H1 (cell line): ENCODE results near the gene NDUFV1. TPM values are rescaled to one million over a fixed set of nuclear protein-coding genes. Genes with fewer than 3 reads are reported as not detected.
"Not testable (repeated sequence)": the region's sequence is repeated elsewhere in the genome, so short reads cannot be mapped to it uniquely, and the experiment has no call there.

Experiments
- CTCF ChIA-PET: fragments of 300-600 bp; sonication (Branson Sonifier 250); formaldehyde crosslinking; loops from one replicate; lab custom pipeline; 2021; ENCODE audit not compliant: partially characterized antibody; lab: Charles Lee
- POLR2A ChIA-PET: fragments of 300-600 bp; sonication (Branson Sonifier 250); formaldehyde crosslinking; loops from one replicate; lab custom pipeline; 2021; ENCODE audit warnings: inconsistent platforms; ENCODE audit not compliant: partially characterized antibody; lab: Charles Lee
- DNase-seq, 2 experiments: peaks; one replicate each; pipeline versions ENCODE4 v3.0.0 to v3.0.0-alpha.2; 2010 to 2022; ENCODE audit warnings: low spot score in 2 of 2, low read depth in 1 of 2, mixed read lengths in 1 of 2
- FAIRE-seq: peaks from 2 replicates; lab custom pipeline; 2011; peaks lifted over from hg19 to GRCh38; lab: Jason Lieb, UNC
- H2AFZ ChIP-seq: 2 replicates; pipeline ENCODE4 v1.8.1; 2012; ENCODE audit warnings: low read length, inconsistent platforms
- H2AK5ac ChIP-seq: 2 replicates; pipeline ENCODE4 v1.6.1; 2013; ENCODE audit warnings: low read depth, low read length
- H2BK120ac ChIP-seq: replicated peaks from 2 replicates; pipeline ENCODE3; 2013; ENCODE audit warnings: low read depth, low read length, inconsistent platforms
- H2BK12ac ChIP-seq: 2 replicates; pipeline ENCODE4 v1.6.1; 2013; ENCODE audit warnings: low read depth, low read length
- H2BK15ac ChIP-seq: 2 replicates; pipeline ENCODE4 v1.6.1; 2013; ENCODE audit warnings: low read length
- H2BK20ac ChIP-seq: 2 replicates; pipeline ENCODE4 v1.6.1; 2013; ENCODE audit warnings: low read length
- H2BK5ac ChIP-seq: 2 replicates; pipeline ENCODE4 v1.6.1; 2013; ENCODE audit warnings: low read depth, low read length
- H3K14ac ChIP-seq: 2 replicates; pipeline ENCODE4 v1.6.1; 2013; ENCODE audit warnings: inconsistent platforms; ENCODE audit not compliant: insufficient read length
- H3K18ac ChIP-seq: 2 replicates; pipeline ENCODE4 v1.6.1; 2013; ENCODE audit warnings: low read length; ENCODE audit errors: extremely low read depth
- H3K23ac ChIP-seq: 2 replicates; pipeline ENCODE4 v1.6.1; 2013; ENCODE audit warnings: inconsistent platforms; ENCODE audit not compliant: insufficient read length
- H3K23me2 ChIP-seq: 2 replicates; pipeline ENCODE4 v1.6.1; 2013; ENCODE audit warnings: low read depth, low read length
- H3K27ac ChIP-seq: 2 replicates; pipeline ENCODE4 v1.6.1; 2011; ENCODE audit warnings: low read depth, low read length, inconsistent platforms
- H3K27me3 ChIP-seq, 4 experiments: replicated peaks in 1 of 4; 1 replicate in 1 of 4; 2 replicates in 3 of 4; pipeline versions ENCODE4 v1.6.1 to v1.8.1; 2011 to 2013; ENCODE audit warnings: low read length in 3 of 4, mild to moderate bottlenecking in 3 of 4, inconsistent platforms in 2 of 4, mixed read lengths in 2 of 4, moderate library complexity in 1 of 4; ENCODE audit not compliant: control insufficient read depth in 3 of 4, insufficient read depth in 3 of 4; ENCODE audit errors: extremely low read depth in 1 of 4
- H3K36me3 ChIP-seq, 4 experiments: 2 replicates each; pipeline versions ENCODE4 v1.6.1 to v1.8.1; 2011 to 2013; ENCODE audit warnings: mild to moderate bottlenecking in 4 of 4, low read length in 3 of 4, moderate library complexity in 2 of 4, control low read depth in 1 of 4, inconsistent platforms in 1 of 4; ENCODE audit not compliant: insufficient read depth in 4 of 4, control insufficient read depth in 2 of 4
- H3K4ac ChIP-seq: replicated peaks from 2 replicates; pipeline ENCODE3; 2013; ENCODE audit warnings: low read length, low read depth, mixed read lengths, inconsistent platforms; ENCODE audit not compliant: insufficient read length
- H3K4me1 ChIP-seq, 4 experiments: replicated peaks in 1 of 4; 1 replicate in 1 of 4; 2 replicates in 3 of 4; pipeline versions ENCODE4 v1.6.1 to v1.8.1; 2011 to 2013; ENCODE audit warnings: low read length in 3 of 4, inconsistent platforms in 2 of 4, mixed read lengths in 1 of 4; ENCODE audit not compliant: insufficient read depth in 4 of 4, control insufficient read depth in 3 of 4
- H3K4me2 ChIP-seq, 2 experiments: 2 replicates each; pipeline versions ENCODE4 v1.6.1 to v1.8.1; 2011 to 2013; ENCODE audit warnings: low read depth in 2 of 2, low read length in 2 of 2, control low read depth in 1 of 2, inconsistent platforms in 1 of 2, mild to moderate bottlenecking in 1 of 2; ENCODE audit not compliant: insufficient read depth in 1 of 2
- H3K4me3 ChIP-seq, 4 experiments: fragments of 200-600, 300-600 bp in 1 of 4; sonication (generic), shearing (Covaris generic), sonication (Bioruptor Twin) in 1 of 4; 2 replicates each; pipeline versions ENCODE4 v1.5.1 to v1.8.1; 2011 to 2016; ENCODE audit warnings: low read length in 4 of 4, low read depth in 3 of 4, control low read depth in 2 of 4, inconsistent platforms in 2 of 4, mild to moderate bottlenecking in 2 of 4, mixed read lengths in 1 of 4, moderate library complexity in 1 of 4; ENCODE audit not compliant: insufficient read depth in 2 of 4; ENCODE audit errors: extremely low read depth in 1 of 4
- H3K56ac ChIP-seq: replicated peaks from 2 replicates; pipeline ENCODE3; 2013; ENCODE audit warnings: low read depth, mild to moderate bottlenecking, mixed read lengths, low read length, inconsistent platforms; ENCODE audit not compliant: insufficient read length
- H3K79me1 ChIP-seq: 2 replicates; pipeline ENCODE4 v1.6.1; 2013; ENCODE audit warnings: low read depth, low read length, control low read depth
- H3K79me2 ChIP-seq, 2 experiments: 2 replicates each; pipeline versions ENCODE4 v1.6.1 to v1.8.1; 2012 to 2013; ENCODE audit warnings: low read length in 2 of 2, mild to moderate bottlenecking in 2 of 2, inconsistent platforms in 1 of 2; ENCODE audit not compliant: insufficient read depth in 2 of 2, control insufficient read depth in 1 of 2
- H3K9ac ChIP-seq, 4 experiments: replicated peaks in 1 of 4; 1 replicate in 1 of 4; 2 replicates in 3 of 4; pipeline versions ENCODE4 v1.6.1 to v1.8.1; 2011 to 2013; ENCODE audit warnings: low read depth in 3 of 4, low read length in 3 of 4, control low read depth in 2 of 4, mild to moderate bottlenecking in 2 of 4, moderate library complexity in 2 of 4, inconsistent platforms in 1 of 4; ENCODE audit errors: extremely low read depth in 1 of 4
- H3K9me3 ChIP-seq, 2 experiments: 2 replicates each; pipeline versions ENCODE4 v1.6.1 to v1.8.1; 2012 to 2013; ENCODE audit warnings: mild to moderate bottlenecking in 2 of 2, moderate library complexity in 2 of 2, control low read depth in 1 of 2, inconsistent platforms in 1 of 2, low read depth in 1 of 2, low read length in 1 of 2, mixed read lengths in 1 of 2; ENCODE audit not compliant: insufficient read depth in 2 of 2
- H4K20me1 ChIP-seq, 2 experiments: replicated peaks in 1 of 2; 2 replicates each; pipeline versions ENCODE3 to v1.8.1; 2011 to 2013; ENCODE audit warnings: inconsistent platforms in 2 of 2, low read length in 2 of 2, mild to moderate bottlenecking in 1 of 2; ENCODE audit not compliant: insufficient read depth in 2 of 2, control insufficient read depth in 1 of 2
- H4K5ac ChIP-seq: 2 replicates; pipeline ENCODE4 v1.6.1; 2013; ENCODE audit warnings: low read length, low read depth, mixed read lengths, inconsistent platforms; ENCODE audit not compliant: insufficient read length
- H4K8ac ChIP-seq: 2 replicates; pipeline ENCODE4 v1.8.0; 2013; ENCODE audit warnings: mild to moderate bottlenecking, moderate library complexity, low read length, inconsistent platforms; ENCODE audit not compliant: insufficient read depth; ENCODE audit errors: extremely low read depth
- H4K91ac ChIP-seq: replicated peaks from 2 replicates; pipeline ENCODE3; 2013; ENCODE audit warnings: low read length, mixed read lengths, inconsistent platforms; ENCODE audit not compliant: insufficient read length
- POLR2A ChIP-seq, 2 experiments: IDR thresholded peaks; 1 replicate in 1 of 2; 2 replicates in 1 of 2; pipeline ENCODE4 v1.6.1; 2011; ENCODE audit warnings: low read depth in 2 of 2, low read length in 2 of 2, mild to moderate bottlenecking in 2 of 2; ENCODE audit errors: control extremely low read depth in 1 of 2
- POLR2AphosphoS5 ChIP-seq: IDR thresholded peaks from 2 replicates; pipeline ENCODE4 v1.6.1; 2011; ENCODE audit warnings: low read depth, low read length
- WGBS, 2 experiments: shearing (Covaris generic) in 1 of 2; methylation state at CpG; one replicate each; pipeline versions ENCODE4 v1.1.6 to v1.1.7; 2013 to 2015; ENCODE audit warnings: low lambda C conversion rate in 2 of 2, mixed read lengths in 2 of 2, inconsistent platforms in 1 of 2, low coverage in 1 of 2, missing lambda C conversion rate in 1 of 2; ENCODE audit not compliant: insufficient replicate concordance in 2 of 2, insufficient coverage in 1 of 2, insufficient read length in 1 of 2; ENCODE audit errors: extremely low coverage in 1 of 2, missing lambda C conversion rate in 1 of 2; 5-methylcytosine and 5-hydroxymethylcytosine counted together
- polyA plus RNA-seq, 7 experiments: library from polyadenylated mRNA; depleted of rRNA in 3 of 7; stranded (reverse) in 5 of 7; unstranded in 2 of 7; fragments of >200 nt in 5 of 7; fragments of 200-250 nt in 2 of 7; gene quantifications; 1 replicate in 5 of 7; 2 replicates in 1 of 7; 4 replicates in 1 of 7; pipeline versions ENCODE4 v1.2.1 to v1.2.3, GENCODE V29; 2011 to 2013; ENCODE audit warnings: missing spikeins in 2 of 7, mixed read lengths in 2 of 7
- total RNA-seq: library from RNA; stranded (reverse); fragmentation: NEBNext Ultra II Directional; extraction: Animal tissue kit (Norgen Biotek cat#: 25700); gene quantifications from 2 replicates; pipeline ENCODE4 v1.2.1, GENCODE V29; 2021

NDUFV1 gene
- total and polyA plus RNA-seq, 2 of the 8 experiments (the other 6 are each of a cell fraction or from before 2014, with no cell fraction given), result 125 to 131 TPM

GRCh38 chr11:67623795-67624194 is 17.1 kb downstream of the NDUFV1 start:
- H3K27ac ChIP-seq, H2BK12ac ChIP-seq, H3K9ac ChIP-seq, H3K36me3 ChIP-seq, H3K79me2 ChIP-seq, H3K18ac ChIP-seq, H2BK20ac ChIP-seq, H4K20me1 ChIP-seq, DNase-seq, H2BK15ac ChIP-seq, H3K4me3 ChIP-seq, H3K4me1 ChIP-seq, H3K23me2 ChIP-seq, H2AFZ ChIP-seq, H3K14ac ChIP-seq, H2AK5ac ChIP-seq, H3K4ac ChIP-seq, H3K56ac ChIP-seq, H3K4me2 ChIP-seq, H3K23ac ChIP-seq, H4K8ac ChIP-seq, H2BK5ac ChIP-seq, H2BK120ac ChIP-seq, H4K91ac ChIP-seq, H3K9me3 ChIP-seq, H4K5ac ChIP-seq, FAIRE-seq, H3K79me1 ChIP-seq, H3K27me3 ChIP-seq: not testable (repeated sequence)
- TF ChIP-seq POLR2AphosphoS5, result peak; percentile 42; the same call in 1 of the 2 replicates
- peak in 1 of 2 experiments; percentile 52; a peak in 1 of 3 replicates for TF ChIP-seq POLR2A (IDR thresholded peaks at IDR 0.05; ENCODE audit: control extremely low read depth in 1 of 2, low read depth in 2 of 2, low read length in 2 of 2)
- CTCF ChIA-PET, result interaction anchor here (0.9 to 1.0 kb wide), 2 partner anchors 9 to 31 kb away, joined by 3 to 4 read pairs; no protein-coding TSS in a partner anchor
- 94% methylated on average over 1 of the region's 1 CpG; no CpG with 5 or more reads in 1 of the 2 experiments for WGBS, 2 experiments
- POLR2A ChIA-PET, result interaction anchor here (1.1 to 11.7 kb wide), 3 partner anchors 7 to 40 kb away, joined by 3 to 194 read pairs (median 6); partner anchors contain the start of gene GSTP1
